ENCODE data around the gene KIAA1217.

Gene KIAA1217

GRCh38 chr10:24370877-24371276 is 161.9 kb downstream of the KIAA1217 start:
- no peak overlapping the region for H3K27ac ChIP-seq
- TF ChIP-seq CTCF (conservative IDR thresholded peaks at IDR 0.05): no peak

- TF ChIP-seq CTCF (conservative IDR thresholded peaks at IDR 0.05): no peak
Observed at GRCh38 chr10:24371396-24371795, 162.5 kb downstream of the KIAA1217 start.

GRCh38 chr10:24374134-24374915 is 165.4 kb downstream of the KIAA1217 start:
- no peak overlapping the region for H3K27ac ChIP-seq
- no peak for TF ChIP-seq CTCF (conservative IDR thresholded peaks at IDR 0.05)

More at GRCh38 chr10:24371396-24371795, 162.5 kb downstream of the KIAA1217 start:
- H3K27ac ChIP-seq: no peak overlapping the region

- H3K27ac ChIP-seq: no peak overlapping the region
- no peak for TF ChIP-seq CTCF (conservative IDR thresholded peaks at IDR 0.05)
Observed at GRCh38 chr10:24375510-24375909, 166.6 kb downstream of the KIAA1217 start.

GRCh38 chr10:24376731-24377130 is 167.8 kb downstream of the KIAA1217 start:
- TF ChIP-seq CTCF (conservative IDR thresholded peaks at IDR 0.05): no peak
- H3K27ac ChIP-seq: no peak overlapping the region

- no peak for TF ChIP-seq CTCF (conservative IDR thresholded peaks at IDR 0.05)
- H3K27ac ChIP-seq: no peak overlapping the region
Observed at GRCh38 chr10:24378126-24378920, 169.4 kb downstream of the KIAA1217 start.

GRCh38 chr10:24381235-24382010 is 172.5 kb downstream of the KIAA1217 start:
- no peak for TF ChIP-seq CTCF (conservative IDR thresholded peaks at IDR 0.05)

More at GRCh38 chr10:24381235-24382010, 172.5 kb downstream of the KIAA1217 start:
- H3K27ac ChIP-seq: no peak overlapping the region

All from VCaP (cell line).